ENCODE measurements around the gene DERA. TPM values are rescaled to one million over a fixed set of nuclear protein-coding genes. Genes with fewer than 3 reads are reported as not detected.
A peak's percentile ranks its signal among the peaks of the same experiment; 100 is the strongest.
"Not testable (repeated sequence)": the region's sequence is repeated elsewhere in the genome, so short reads cannot be mapped to it uniquely, and the experiment has no call there.

The DERA gene
- polyA plus RNA-seq, 3 donors: 16.2 to 84.2 (median 83.6) TPM

- H4K20me1 ChIP-seq (ENCODE audit: insufficient read depth, low read length): peaks cover 1% of the 10 kb centered on the region
- no peaks in the 10 kb centered on the region for H3K79me2 ChIP-seq (ENCODE audit: insufficient read depth, low read length)
- no peak overlapping the region for H3K4me2 ChIP-seq (replicated peaks; ENCODE audit: extremely low read depth, low read length, poor library complexity, severe bottlenecking)
- H3K9ac ChIP-seq (ENCODE audit: insufficient read depth, low read length, poor library complexity, severe bottlenecking): no peak overlapping the region
- H2AFZ ChIP-seq (ENCODE audit: insufficient read depth, low read depth, low read length, poor library complexity, severe bottlenecking): no peak overlapping the region
- H3K4me3 ChIP-seq (replicated peaks in 1 of 3; ENCODE audit: low read depth in 2 of 3, low read length in 3 of 3): no peak overlapping the region
- no peaks in the 10 kb centered on the region for H3K4me1 ChIP-seq (ENCODE audit: control insufficient read depth in 1 of 2, insufficient read depth in 2 of 2, low read length in 2 of 2)
- H3K4me1 Mint-ChIP-seq: no peaks in the 10 kb centered on the region
- H3K27ac Mint-ChIP-seq: no peak overlapping the region
- no peak for TF ChIP-seq CTCF (IDR thresholded peaks at IDR 0.05)
- H3K4me3 Mint-ChIP-seq: no peak overlapping the region
- no peaks in the 10 kb centered on the region for H3K27me3 Mint-ChIP-seq (ENCODE audit: low read depth in 3 of 3)
- peaks cover 38 to 60% of the 10 kb centered on the region in 2 donors for H3K36me3 Mint-ChIP-seq
- DNase-seq: no peak
- no peaks in the 10 kb centered on the region for H3K9me3 ChIP-seq (replicated peaks in 1 of 2; ENCODE audit: control insufficient read depth in 1 of 2, insufficient read depth in 1 of 2, low read length in 2 of 2)
- no peak overlapping the region for H3K27ac ChIP-seq (ENCODE audit: low read depth in 1 of 2, low read length in 2 of 2)
- no peaks in the 10 kb centered on the region for H3K27me3 ChIP-seq (ENCODE audit: control insufficient read depth in 2 of 2, insufficient read depth in 2 of 2, low read length in 2 of 2)
- WGBS (ENCODE audit: insufficient coverage): no CpG with 5 or more reads among the region's 5 CpGs
- H3K36me3 ChIP-seq (replicated peaks in 1 of 2; ENCODE audit: control insufficient read depth in 1 of 2, insufficient read depth in 2 of 2, low read length in 2 of 2): peaks cover 56 to 72% of the 10 kb centered on the region in 2 donors
- H3K9me3 Mint-ChIP-seq: no peaks in the 10 kb centered on the region
- intact Hi-C loops (cut with micrococcal nuclease): no loop called here
Measured at GRCh38 chr12:15904378-15904920, 6.7 kb upstream of the DERA start.

- DNase-seq: no peak
- TF ChIP-seq CTCF (IDR thresholded peaks at IDR 0.05): no peak
- Histone ChIP-seq H3K9ac (ENCODE audit: insufficient read depth, low read length, poor library complexity, severe bottlenecking) (no peak overlapping the region), H3K27me3 (ENCODE audit: control insufficient read depth in 2 of 2, insufficient read depth in 2 of 2, low read length in 2 of 2) (no peaks in the 10 kb centered on the region), H3K4me1 (ENCODE audit: control insufficient read depth in 1 of 2, insufficient read depth in 2 of 2, low read length in 2 of 2) (peaks cover 7 to 17% of the 10 kb centered on the region in 2 donors), H3K79me2 (ENCODE audit: insufficient read depth, low read length) (peaks cover 31% of the 10 kb centered on the region), H3K4me2 (replicated peaks; ENCODE audit: extremely low read depth, low read length, poor library complexity, severe bottlenecking) (peak overlapping the region; percentile 74), H4K20me1 (ENCODE audit: insufficient read depth, low read length) (no peaks in the 10 kb centered on the region), H3K9me3 (replicated peaks in 1 of 2; ENCODE audit: control insufficient read depth in 1 of 2, insufficient read depth in 1 of 2, low read length in 2 of 2) (no peaks in the 10 kb centered on the region), H3K27ac (ENCODE audit: low read depth in 1 of 2, low read length in 2 of 2) (no peak overlapping the region), H3K4me3 (replicated peaks in 1 of 3; ENCODE audit: low read depth in 2 of 3, low read length in 3 of 3) (peak overlapping the region in 1 of 3 experiments; percentile 87), H2AFZ (ENCODE audit: insufficient read depth, low read depth, low read length, poor library complexity, severe bottlenecking) (peak overlapping the region; percentile 87), H3K36me3 (replicated peaks in 1 of 2; ENCODE audit: control insufficient read depth in 1 of 2, insufficient read depth in 2 of 2, low read length in 2 of 2) (peaks cover 2 to 20% of the 10 kb centered on the region in 2 donors)
- H3K27me3 Mint-ChIP-seq (ENCODE audit: low read depth in 3 of 3): no peaks in the 10 kb centered on the region
- no CpG with 5 or more reads among the region's 5 CpGs for WGBS (ENCODE audit: insufficient coverage)
- peaks cover 19% of the 10 kb centered on the region for H3K4me1 Mint-ChIP-seq
- H3K27ac Mint-ChIP-seq: no peak overlapping the region
- intact Hi-C loops (cut with micrococcal nuclease): no loop called here
- peaks cover 0 to 3% of the 10 kb centered on the region in 2 donors for H3K36me3 Mint-ChIP-seq
- peak overlapping the region in 1 of 2 donors; percentile 82 for H3K4me3 Mint-ChIP-seq
- H3K9me3 Mint-ChIP-seq: no peaks in the 10 kb centered on the region
Measured at GRCh38 chr12:15910468-15910863, 666 bp upstream of the DERA start.

- Histone ChIP-seq H3K27ac (ENCODE audit: low read depth in 1 of 2, low read length in 2 of 2) (peak overlapping the region; percentile 76 to 91), H3K4me2 (replicated peaks; ENCODE audit: extremely low read depth, low read length, poor library complexity, severe bottlenecking) (peak overlapping the region; percentile 74), H3K9ac (ENCODE audit: insufficient read depth, low read length, poor library complexity, severe bottlenecking) (peak overlapping the region; percentile 91), H3K79me2 (ENCODE audit: insufficient read depth, low read length) (peaks cover 38% of the 10 kb centered on the region), H2AFZ (ENCODE audit: insufficient read depth, low read depth, low read length, poor library complexity, severe bottlenecking) (peak overlapping the region; percentile 87), H3K4me3 (replicated peaks in 1 of 3; ENCODE audit: low read depth in 2 of 3, low read length in 3 of 3) (peak overlapping the region; percentile 66 to 92 (median 87)), H3K4me1 (ENCODE audit: control insufficient read depth in 1 of 2, insufficient read depth in 2 of 2, low read length in 2 of 2) (peaks cover 7 to 17% of the 10 kb centered on the region in 2 donors)
- H3K9me3 ChIP-seq (replicated peaks in 1 of 2; ENCODE audit: control insufficient read depth in 1 of 2, insufficient read depth in 1 of 2, low read length in 2 of 2); H3K27me3 ChIP-seq (ENCODE audit: control insufficient read depth in 2 of 2, insufficient read depth in 2 of 2, low read length in 2 of 2); H3K27me3 Mint-ChIP-seq (ENCODE audit: low read depth in 3 of 3); H4K20me1 ChIP-seq (ENCODE audit: insufficient read depth, low read length); H3K36me3 Mint-ChIP-seq; H3K36me3 ChIP-seq (replicated peaks in 1 of 2; ENCODE audit: control insufficient read depth in 1 of 2, insufficient read depth in 2 of 2, low read length in 2 of 2); intact Hi-C loops (cut with micrococcal nuclease); H3K9me3 Mint-ChIP-seq; DNase-seq: not testable (repeated sequence)
- Mint-ChIP-seq H3K4me3 (peak overlapping the region; percentile 73 to 94), H3K4me1 (peaks cover 22% of the 10 kb centered on the region), H3K27ac (peak overlapping the region; percentile 89 to 94 (median 90))
- WGBS (ENCODE audit: insufficient coverage): no CpG with 5 or more reads among the region's 5 CpGs
Measured at GRCh38 chr12:15911931-15912330, 799 bp downstream of the DERA start.

Data from CD14-positive monocyte (primary cell).